Kidney glomerular epithelial cell (primary cell): Measurements from ENCODE around the gene FOXA3.
A peak's percentile ranks its signal among the peaks of the same experiment; 100 is the strongest.
"Not testable (repeated sequence)": the region's sequence is repeated elsewhere in the genome, so short reads cannot be mapped to it uniquely, and the experiment has no call there.

ENCODE experiments used
- DNase-seq: peaks from one replicate; lab custom pipeline; 2025; lab: John Stamatoyannopoulos, UW

Gene FOXA3

GRCh38 chr19:45828523-45828922 lies 35.6 kb upstream of the FOXA3 start:
- DNase-seq: no peak

- no peak for DNase-seq
Measured at GRCh38 chr19:45828945-45829344, 35.2 kb upstream of the FOXA3 start.

GRCh38 chr19:45834970-45835369 lies 29.2 kb upstream of the FOXA3 start:
- DNase-seq: no peak

- no peak for DNase-seq
Measured at GRCh38 chr19:45842198-45842597, 21.9 kb upstream of the FOXA3 start.

- DNase-seq: no peak
Measured at GRCh38 chr19:45847663-45848062, 16.5 kb upstream of the FOXA3 start.

GRCh38 chr19:45848922-45849321 lies 15.2 kb upstream of the FOXA3 start:
- no peak for DNase-seq

GRCh38 chr19:45852145-45852750 lies 11.9 kb upstream of the FOXA3 start:
- no peak for DNase-seq

- no peak for DNase-seq
Measured at GRCh38 chr19:45852983-45853382, 11.1 kb upstream of the FOXA3 start.

GRCh38 chr19:45854167-45854778 lies 9.9 kb upstream of the FOXA3 start:
- no peak for DNase-seq

GRCh38 chr19:45860359-45861259 lies 3.5 kb upstream of the FOXA3 start:
- DNase-seq: no peak

GRCh38 chr19:45862271-45862563 lies 1.9 kb upstream of the FOXA3 start:
- no peak for DNase-seq

- peak; percentile 97 for DNase-seq
Measured at GRCh38 chr19:45862564-45863334, 1.4 kb upstream of the FOXA3 start, which contains the start of gene SYMPK. SYMPK (minus strand) TSS chr19:45863147; CDS start chr19:45854495, 8,652 bp downstream.

- no peak for DNase-seq
Measured at GRCh38 chr19:45863335-45863839, 739 bp upstream of the FOXA3 start.

GRCh38 chr19:45864629-45865082 lies 530 bp downstream of the FOXA3 start:
- DNase-seq: no peak

GRCh38 chr19:45865269-45865948 lies 1.3 kb downstream of the FOXA3 start:
- no peak for DNase-seq

GRCh38 chr19:45866400-45867176 lies 2.5 kb downstream of the FOXA3 start:
- no peak for DNase-seq

GRCh38 chr19:45867241-45867640 lies 3.1 kb downstream of the FOXA3 start:
- not testable (repeated sequence) for DNase-seq

GRCh38 chr19:45870798-45871197 lies 6.7 kb downstream of the FOXA3 start:
- DNase-seq: no peak

GRCh38 chr19:45872095-45872919 lies 8.2 kb downstream of the FOXA3 start:
- no peak for DNase-seq
